Subcutaneous adipose tissue (tissue), 4 donors: Measurements from ENCODE around the gene TNFRSF13B. TPM values are rescaled to one million over a fixed set of nuclear protein-coding genes. Genes with fewer than 3 reads are reported as not detected.

Source experiments
- total RNA-seq, 4 donors: library from RNA; depleted of rRNA; stranded (reverse); fragments of >200 nt; gene quantifications; one replicate each; pipeline ENCODE4 v1.1.0, GENCODE V29; 2016
- TF ChIP-seq, protein P1 (sequence below): fragments of 450-650 bp; IDR thresholded peaks from one replicate; pipeline ENCODE4 v1.5.1; 2016; ENCODE audit warnings: low read depth, mild to moderate bottlenecking, control low read depth, antibody characterized with exemption, moderate library complexity

Gene TNFRSF13B
- total RNA-seq, 4 donors from 2014 or later: not detected

DNA sequence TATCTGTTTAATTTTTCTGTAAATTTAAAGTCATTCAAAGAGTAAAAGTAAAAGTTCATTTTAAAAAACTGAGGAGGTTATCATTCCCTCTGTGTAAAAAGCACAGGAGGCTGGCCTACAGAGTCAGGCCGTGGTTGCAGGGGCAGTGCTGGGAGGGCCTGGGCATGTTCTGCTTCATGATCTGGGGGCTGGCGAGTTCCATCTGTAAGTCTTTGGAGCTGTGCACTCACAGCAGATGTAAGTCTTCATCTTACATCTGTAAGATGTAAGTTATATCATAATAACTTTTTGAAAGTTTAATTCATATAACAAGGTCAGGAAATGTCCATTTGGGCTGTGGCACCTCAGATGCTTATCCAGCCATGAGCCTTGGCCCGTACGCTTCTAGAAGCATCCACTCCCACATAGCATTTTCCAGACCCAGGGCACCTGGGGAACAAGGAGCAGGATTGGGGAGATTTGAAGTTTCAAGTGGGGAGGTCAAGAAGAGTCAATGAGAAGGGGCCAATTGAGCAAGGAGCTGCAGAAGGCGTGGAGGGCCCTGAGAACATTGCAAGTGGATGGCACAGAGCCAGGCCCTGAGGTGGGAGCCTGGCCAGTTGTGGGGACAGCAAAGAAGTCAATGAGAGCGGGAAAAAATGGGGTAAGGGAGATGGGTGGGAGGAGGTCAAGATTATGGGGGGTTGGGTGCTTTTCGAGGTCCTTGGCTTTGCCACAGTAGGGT is 54.1 kb downstream of the TNFRSF13B start:
- TF ChIP-seq, protein P1, sequence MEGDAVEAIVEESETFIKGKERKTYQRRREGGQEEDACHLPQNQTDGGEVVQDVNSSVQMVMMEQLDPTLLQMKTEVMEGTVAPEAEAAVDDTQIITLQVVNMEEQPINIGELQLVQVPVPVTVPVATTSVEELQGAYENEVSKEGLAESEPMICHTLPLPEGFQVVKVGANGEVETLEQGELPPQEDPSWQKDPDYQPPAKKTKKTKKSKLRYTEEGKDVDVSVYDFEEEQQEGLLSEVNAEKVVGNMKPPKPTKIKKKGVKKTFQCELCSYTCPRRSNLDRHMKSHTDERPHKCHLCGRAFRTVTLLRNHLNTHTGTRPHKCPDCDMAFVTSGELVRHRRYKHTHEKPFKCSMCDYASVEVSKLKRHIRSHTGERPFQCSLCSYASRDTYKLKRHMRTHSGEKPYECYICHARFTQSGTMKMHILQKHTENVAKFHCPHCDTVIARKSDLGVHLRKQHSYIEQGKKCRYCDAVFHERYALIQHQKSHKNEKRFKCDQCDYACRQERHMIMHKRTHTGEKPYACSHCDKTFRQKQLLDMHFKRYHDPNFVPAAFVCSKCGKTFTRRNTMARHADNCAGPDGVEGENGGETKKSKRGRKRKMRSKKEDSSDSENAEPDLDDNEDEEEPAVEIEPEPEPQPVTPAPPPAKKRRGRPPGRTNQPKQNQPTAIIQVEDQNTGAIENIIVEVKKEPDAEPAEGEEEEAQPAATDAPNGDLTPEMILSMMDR: no peak

DNA sequence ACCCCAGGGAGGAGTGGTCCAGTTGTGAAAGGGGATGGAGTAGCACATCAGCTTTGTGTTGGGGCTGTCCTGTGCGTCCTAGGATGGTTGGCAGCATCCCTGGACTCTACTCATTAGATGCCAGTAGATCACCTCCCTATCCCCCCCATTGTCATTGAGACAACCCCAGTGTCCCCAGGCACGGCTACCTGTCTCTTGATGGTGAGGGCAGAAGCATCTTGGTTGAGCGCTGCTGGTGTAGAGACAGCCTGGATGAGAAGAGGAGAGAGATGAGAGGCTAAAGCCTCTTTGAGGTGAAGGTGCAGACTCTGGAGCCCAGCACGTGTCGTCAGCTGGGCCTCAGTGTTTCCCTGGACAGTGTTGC is 55.4 kb downstream of the TNFRSF13B start:
- TF ChIP-seq, protein P1: no peak

DNA sequence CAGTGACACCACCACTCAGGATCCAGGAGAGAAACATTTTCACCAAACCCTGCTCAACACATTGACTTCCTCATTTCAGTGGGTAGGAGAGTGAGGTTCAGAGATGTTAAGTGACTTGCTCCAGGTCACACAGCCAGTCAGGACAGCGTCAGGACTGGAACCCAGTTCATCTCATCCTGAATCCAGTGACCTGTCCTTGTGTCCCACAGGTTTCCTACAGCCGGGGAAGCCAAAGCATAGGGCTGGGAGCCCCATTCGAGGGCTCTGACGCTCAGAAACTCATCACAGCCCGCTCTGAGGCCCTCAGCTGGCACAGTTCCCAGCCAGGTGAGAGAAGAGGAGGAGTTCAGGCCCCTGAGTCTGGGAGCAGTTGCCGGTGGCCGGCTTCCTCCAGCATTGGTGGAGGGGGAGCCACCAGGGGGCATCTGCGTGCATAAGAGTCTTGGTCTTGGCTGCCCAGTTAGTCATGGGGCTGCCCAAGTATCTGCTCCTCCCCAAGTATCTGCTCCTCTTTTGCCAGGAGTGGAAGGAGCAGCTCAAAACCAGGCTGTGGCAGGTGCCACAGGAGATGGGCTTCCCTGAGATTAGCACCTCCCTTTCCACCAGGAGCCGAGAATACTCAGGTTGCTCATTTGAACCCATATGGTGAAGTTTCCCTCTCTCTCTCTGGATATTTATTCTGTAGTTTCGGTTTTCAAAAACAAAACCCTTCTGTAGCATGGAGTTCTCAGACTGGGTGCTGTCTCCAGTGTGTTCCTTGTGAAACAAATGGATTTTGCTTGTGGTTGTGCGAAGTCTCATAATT is 56.0 kb downstream of the TNFRSF13B start:
- TF ChIP-seq, protein P1: no peak

DNA sequence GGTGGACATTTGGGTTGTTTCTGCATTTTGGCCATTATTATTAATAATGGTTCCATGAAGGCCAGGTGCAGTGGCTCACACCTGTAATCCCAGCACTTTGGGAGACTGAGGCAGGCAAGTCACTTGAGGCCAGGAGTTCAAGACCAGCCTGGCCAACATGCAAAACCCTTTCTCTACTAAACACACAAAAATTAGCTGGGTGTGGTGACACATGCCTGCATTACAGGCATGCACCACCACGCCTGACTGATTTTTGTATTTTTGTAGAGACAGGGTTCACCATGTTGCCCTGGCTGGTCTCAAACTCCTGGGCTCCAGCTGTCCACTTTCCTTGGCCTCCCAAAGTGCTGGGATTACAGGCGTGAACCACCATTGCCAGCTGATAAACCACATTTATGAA is 58.5 kb downstream of the TNFRSF13B start:
- TF ChIP-seq, protein P1: no peak

DNA sequence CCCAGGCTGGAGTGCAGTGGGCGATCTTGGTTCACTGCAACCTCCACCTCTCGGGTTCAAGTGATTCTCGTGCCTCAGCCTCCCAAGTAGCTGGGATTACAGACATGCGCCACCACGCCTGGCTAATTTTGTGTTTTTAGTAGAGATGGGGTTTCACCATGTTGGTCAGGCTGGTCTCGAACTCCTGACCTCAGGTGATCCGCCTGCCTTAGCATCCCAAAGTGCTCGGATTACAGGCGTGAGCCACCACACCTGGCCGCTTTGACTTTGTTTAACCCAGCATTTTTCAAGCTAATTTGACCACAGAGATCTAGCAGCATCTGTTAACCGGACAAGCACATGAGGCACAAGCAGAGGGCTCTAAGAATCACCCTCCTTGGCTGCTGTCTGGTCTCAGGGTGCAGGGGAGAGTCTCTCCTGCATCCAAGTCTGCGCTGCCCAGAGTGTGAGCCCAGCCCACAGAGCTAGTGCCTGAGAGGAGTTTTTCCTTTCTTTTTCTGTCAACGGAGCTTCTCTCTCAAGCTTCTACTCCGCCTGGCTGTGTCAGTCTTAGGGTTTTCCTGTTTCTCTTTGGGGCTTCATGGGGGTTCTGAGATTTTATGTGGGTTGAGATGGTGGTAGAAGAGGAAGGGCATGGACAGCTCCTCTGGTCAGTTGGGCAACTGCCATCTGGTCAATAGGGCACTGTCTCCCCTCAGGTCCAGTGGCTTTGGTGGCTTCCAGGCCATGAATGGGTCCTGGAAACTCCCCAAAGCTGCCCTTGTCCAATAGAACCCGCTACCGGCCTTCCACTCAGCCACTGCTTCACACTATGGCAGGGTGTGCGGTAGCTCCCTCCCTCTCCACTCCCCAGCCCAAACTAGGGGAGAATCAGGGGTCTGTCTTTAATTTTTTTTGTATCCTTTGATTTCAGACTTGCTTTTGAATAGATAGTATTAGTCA is 59.6 kb downstream of the TNFRSF13B start:
- TF ChIP-seq, protein P1: no peak

DNA sequence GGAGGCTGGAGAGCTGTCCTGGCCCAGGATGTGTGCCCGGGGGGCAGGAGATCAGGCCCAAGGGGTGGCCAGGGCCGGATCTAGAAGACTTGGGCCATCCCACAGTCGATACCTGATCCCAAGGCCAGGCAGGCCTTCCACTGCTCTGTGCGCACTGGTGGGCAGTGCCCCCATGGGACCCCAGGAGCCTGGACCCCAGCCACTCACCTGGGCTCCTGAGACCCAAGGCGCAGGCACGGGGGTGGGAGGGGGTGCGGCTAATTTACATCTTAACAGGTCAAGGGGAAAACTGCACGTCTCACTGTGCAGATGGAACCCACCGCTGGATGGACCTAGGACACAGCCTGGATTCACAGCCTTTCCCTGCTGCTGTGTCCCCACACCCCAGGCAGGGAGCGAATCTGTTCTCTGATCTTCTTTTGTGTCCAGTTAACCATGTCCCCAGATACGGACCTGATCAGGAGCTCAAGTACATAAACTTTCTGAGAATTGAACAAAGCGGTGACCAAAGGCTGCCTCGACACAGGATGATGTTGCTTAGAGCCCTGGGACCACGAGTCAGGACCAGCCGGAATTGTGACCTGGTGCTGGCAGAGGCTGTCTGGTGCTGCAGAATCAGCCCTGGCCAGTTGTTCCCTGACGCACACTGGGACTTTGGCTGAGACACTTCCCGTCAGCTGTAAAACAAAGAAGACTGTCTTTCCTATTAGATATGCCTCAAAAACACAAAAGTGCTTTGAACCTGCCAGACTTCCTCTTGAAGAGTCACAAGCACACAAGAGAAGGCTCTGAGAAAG is 60.6 kb downstream of the TNFRSF13B start:
- TF ChIP-seq, protein P1: no peak
